GM21786 (cell line): ENCODE data around the gene HOXA3.

Experiments used
- ATAC-seq: cut with Tn5 transposase; IDR thresholded peaks from one replicate; pipeline ENCODE4 v1.9.1; 2021; ENCODE audit not compliant: unreplicated experiment

The HOXA3 gene

GRCh38 chr7:27168265-27168947, 16.0 kb upstream of the HOXA3 start:
- no peak for ATAC-seq

- ATAC-seq: no peak
Measured at GRCh38 chr7:27167916-27168264, 15.5 kb upstream of the HOXA3 start.

GRCh38 chr7:27166531-27167505, 14.4 kb upstream of the HOXA3 start:
- no peak for ATAC-seq

GRCh38 chr7:27165996-27166530, 13.7 kb upstream of the HOXA3 start:
- ATAC-seq: no peak

GRCh38 chr7:27165089-27165995, 13.0 kb upstream of the HOXA3 start, which contains the start of gene HOXA9:
TSS of gene HOXA9 (minus strand) at chr7:27165537. CDS start at chr7:27165457, 80 bp downstream.
- ATAC-seq: no peak

- ATAC-seq: no peak
Measured at GRCh38 chr7:27164367-27165088, 12.1 kb upstream of the HOXA3 start.

GRCh38 chr7:27164045-27164366, 11.6 kb upstream of the HOXA3 start:
- ATAC-seq: no peak

GRCh38 chr7:27163288-27164044, 11.1 kb upstream of the HOXA3 start:
- ATAC-seq: no peak

GRCh38 chr7:27162561-27163287, 10.3 kb upstream of the HOXA3 start:
- ATAC-seq: no peak

- ATAC-seq: no peak
Measured at GRCh38 chr7:27161721-27162560, 9.6 kb upstream of the HOXA3 start.

- ATAC-seq: no peak
Measured at GRCh38 chr7:27161214-27161720, 8.9 kb upstream of the HOXA3 start.

GRCh38 chr7:27160546-27161213, 8.3 kb upstream of the HOXA3 start:
- peak; percentile 69 for ATAC-seq

- ATAC-seq: no peak
Measured at GRCh38 chr7:27160145-27160545, 7.8 kb upstream of the HOXA3 start.

- ATAC-seq: no peak
Measured at GRCh38 chr7:27159266-27160144, 7.1 kb upstream of the HOXA3 start.

GRCh38 chr7:27158436-27159265, 6.3 kb upstream of the HOXA3 start:
- no peak for ATAC-seq
